Measurements from ENCODE around the gene CCDC141.

Gene CCDC141

DNA sequence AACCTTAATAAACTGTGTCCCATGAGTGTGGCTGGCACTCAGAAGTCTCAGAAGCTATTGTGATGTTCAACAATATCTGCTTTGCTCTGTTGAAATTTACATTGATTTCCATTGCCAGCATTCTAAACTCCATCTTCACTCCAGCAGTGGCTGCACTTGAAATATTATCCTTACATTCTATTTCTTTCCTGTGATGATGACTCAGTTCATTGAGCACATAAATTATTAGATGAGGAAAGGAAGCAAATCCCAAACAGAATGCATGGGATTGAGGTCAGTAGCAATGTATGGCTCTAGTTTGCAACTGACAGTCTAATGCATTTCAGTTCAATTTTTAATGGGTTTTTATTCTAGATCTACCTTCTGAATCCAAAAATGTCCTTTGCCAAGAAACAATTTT is 150.3 kb downstream of the CCDC141 start:
- no peak for DNase-seq
- TF ChIP-seq GATA1 (IDR thresholded peaks at IDR 0.05; ENCODE audit: low read depth, low read length) (no peak), POLR2A (IDR thresholded peaks at IDR 0.05; ENCODE audit: low read length) (no peak)

DNA sequence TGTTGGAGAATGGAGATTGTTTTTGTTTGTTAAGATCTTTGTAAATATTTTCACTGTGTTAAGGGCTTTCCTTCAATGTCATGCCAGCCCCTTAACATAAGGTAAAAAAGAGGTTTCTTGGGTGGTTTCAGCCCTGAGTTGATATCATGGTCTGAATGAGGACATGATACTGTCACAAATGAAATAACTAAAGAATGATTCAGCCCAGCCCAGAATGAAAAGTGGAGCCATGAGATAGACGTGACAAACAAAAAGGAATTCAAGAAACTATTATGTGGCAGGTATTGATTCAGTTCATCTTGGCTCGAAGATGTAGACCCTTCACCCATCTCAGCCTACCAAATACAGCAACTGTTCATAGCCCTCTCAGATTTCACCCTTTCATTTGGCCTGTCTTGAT is 154.1 kb downstream of the CCDC141 start:
- TF ChIP-seq GATA1 (IDR thresholded peaks at IDR 0.05; ENCODE audit: low read depth, low read length) (no peak), POLR2A (IDR thresholded peaks at IDR 0.05; ENCODE audit: low read length) (no peak)
- no peak for DNase-seq

DNA sequence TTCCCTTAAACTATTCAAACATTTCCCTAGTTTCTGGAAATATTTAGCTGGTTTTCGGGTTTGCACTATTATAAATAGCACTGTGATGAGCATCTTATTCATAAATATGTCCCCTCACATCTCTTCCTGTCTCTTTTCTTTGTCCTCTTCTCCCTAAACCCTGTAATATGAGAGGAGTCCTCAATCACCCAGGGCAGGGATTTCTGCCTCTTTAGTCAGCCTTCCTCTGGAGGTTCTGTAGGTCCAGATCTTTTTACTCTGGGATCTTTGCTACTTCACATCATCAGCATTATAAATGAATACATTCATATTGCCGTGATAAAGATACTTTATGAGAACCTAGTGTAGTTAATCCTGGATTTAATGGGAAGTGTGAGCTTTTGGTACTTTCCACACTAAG is 154.8 kb downstream of the CCDC141 start:
- no peak for TF ChIP-seq POLR2A (IDR thresholded peaks at IDR 0.05; ENCODE audit: low read length)
- TF ChIP-seq GATA1 (IDR thresholded peaks at IDR 0.05; ENCODE audit: low read depth, low read length): no peak

DNA sequence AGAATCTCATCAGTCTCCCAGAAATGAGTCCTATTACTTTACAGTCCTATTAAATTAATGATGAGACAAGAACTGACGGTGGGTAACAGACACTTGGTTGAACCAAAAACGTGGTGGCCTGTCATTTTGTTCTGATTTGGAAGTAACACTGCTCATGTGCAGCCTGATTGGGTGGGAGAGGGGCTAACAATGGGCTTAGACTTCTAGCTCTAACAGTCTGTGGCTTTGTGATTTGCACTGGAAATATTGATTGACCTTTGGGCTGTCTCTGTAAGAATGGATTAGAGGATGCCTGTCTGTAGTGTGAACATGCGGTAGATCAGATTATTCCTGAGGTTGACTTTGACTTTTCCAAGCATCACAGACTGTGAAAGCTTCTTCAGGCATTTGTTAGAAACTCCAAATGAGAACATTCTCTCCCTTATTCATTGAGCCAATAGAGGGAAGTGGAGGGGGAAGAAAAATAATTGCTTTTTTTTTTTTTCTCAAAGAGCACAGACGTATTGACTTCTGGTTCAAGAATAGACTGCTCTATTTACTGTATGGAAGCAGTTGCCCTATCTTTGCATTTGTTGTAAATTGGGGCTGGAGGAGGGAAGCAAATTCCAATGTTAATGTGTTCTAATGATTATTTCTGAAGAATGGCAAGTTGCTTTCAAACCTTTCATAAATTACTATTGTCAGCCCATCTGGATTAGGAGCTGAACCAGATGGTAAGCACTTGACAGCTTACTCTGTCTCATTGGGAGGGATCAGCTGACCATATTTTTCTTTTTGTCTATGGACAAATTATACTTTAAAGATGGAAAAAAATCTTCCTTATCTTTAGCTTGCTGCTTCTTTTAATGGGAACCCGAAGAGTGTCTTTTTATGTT is 156.9 kb downstream of the CCDC141 start:
- DNase-seq: no peak
- TF ChIP-seq POLR2A (IDR thresholded peaks at IDR 0.05; ENCODE audit: low read length) (no peak), GATA1 (IDR thresholded peaks at IDR 0.05; ENCODE audit: low read depth, low read length) (no peak)

More for the DNA sequence above, 154.8 kb downstream of the CCDC141 start:
- no peak for DNase-seq

DNA sequence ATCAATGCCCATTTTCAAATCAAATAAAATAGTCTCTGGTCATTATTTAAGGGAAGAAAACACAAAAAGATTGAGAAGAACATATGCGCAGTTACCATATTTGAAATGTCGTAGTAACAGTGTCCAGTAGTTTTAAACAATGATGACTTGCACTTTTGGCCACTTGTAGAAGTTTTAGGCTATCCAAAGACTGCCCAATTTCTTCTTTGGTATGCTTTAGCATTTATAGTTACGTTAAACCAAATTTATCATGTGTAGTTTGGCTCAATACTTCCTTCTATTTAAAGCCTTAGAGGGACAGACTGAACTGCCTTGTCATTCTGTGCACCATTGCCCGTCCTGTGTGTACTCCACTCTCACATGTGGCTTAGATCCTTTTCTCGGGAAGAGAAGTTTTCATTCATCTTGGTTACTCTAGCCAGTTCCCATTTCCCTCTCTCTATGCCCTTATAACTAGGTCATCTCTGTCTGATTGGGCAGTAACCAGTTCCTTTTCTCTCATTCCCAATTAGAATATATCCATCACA is 157.9 kb downstream of the CCDC141 start:
- no peak for DNase-seq
- no peak for TF ChIP-seq GATA1 (IDR thresholded peaks at IDR 0.05; ENCODE audit: low read depth, low read length)
- TF ChIP-seq POLR2A (IDR thresholded peaks at IDR 0.05; ENCODE audit: low read length): no peak

DNA sequence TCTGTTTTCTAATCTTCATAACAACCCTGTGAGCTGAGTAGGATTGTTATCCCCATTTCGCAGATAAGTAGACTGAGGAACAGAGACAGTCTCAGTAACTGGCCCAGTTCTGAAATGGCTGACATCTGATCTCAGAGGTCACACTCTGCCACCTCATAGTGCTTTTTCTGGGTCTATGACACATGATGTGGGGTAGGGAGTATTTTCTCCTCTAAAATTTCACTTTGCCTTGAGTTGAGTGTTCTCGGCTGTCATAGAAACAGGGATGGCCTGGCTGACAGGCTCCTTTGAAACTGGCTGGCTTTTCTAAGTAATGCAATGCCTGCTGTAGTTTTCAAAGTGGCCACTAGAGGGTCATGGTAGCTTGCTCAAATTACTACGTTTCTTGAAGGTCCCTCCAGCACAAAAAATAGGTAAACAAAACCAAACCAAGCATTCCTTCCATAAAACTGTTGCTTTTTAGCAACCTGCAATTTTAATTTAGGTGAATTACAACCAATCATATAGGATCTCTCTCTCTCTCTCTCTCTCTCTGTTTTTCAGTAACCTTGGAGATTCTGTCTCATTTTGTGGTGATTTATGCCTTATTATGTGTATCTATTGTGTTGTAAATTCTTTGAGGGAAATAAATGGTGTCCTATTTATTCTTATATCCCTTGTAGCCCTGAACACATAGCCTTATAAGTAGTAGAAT is 158.5 kb downstream of the CCDC141 start:
- TF ChIP-seq GATA1 (IDR thresholded peaks at IDR 0.05; ENCODE audit: low read depth, low read length) (no peak), POLR2A (IDR thresholded peaks at IDR 0.05; ENCODE audit: low read length) (no peak)
- DNase-seq: peak; percentile 48 to 68

DNA sequence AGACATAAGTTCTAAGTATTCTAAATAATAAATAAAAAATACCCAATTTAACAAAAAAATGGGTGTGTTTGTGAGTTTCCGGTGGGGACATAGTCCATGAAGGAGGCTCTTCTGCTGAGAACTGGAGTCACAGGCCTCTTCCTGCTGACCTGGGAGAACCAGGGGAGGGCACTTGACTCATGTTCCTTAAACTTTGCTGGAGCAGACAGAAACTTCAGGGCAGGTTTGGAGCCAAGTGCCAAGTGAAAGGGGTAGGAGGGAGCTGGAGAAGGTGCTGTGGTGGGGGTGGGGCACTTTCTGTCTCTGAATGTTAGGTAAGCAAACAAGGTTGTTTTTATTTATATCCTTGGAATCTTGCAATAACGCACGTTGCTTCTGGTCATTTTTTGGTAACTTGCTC is 163.9 kb downstream of the CCDC141 start:
- DNase-seq: no peak

DNA sequence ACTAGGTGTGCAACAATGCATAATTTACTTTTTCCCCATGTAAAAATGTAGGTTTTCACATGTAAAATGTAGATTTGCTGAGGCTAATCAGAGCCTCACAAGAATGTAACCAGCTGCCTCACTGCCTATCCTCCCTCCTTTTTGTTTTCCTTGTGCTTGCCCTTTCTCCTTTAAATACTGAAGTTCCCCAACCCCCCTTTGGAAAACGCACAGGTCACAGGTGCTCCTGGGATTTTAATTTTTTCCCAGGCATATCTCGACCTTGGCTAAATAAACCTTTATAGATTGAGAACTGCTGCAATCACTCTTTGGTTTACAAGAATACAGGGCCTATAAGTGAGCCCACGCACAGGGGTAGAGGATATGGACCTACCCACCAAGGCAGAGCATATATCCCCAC is 165.5 kb downstream of the CCDC141 start:
- TF ChIP-seq GATA1 (IDR thresholded peaks at IDR 0.05; ENCODE audit: low read depth, low read length): no peak
- TF ChIP-seq POLR2A (IDR thresholded peaks at IDR 0.05; ENCODE audit: low read length): no peak
- DNase-seq: no peak

More for the DNA sequence above, 163.9 kb downstream of the CCDC141 start:
- TF ChIP-seq POLR2A (IDR thresholded peaks at IDR 0.05; ENCODE audit: low read length) (no peak), GATA1 (IDR thresholded peaks at IDR 0.05; ENCODE audit: low read depth, low read length) (no peak)

DNA sequence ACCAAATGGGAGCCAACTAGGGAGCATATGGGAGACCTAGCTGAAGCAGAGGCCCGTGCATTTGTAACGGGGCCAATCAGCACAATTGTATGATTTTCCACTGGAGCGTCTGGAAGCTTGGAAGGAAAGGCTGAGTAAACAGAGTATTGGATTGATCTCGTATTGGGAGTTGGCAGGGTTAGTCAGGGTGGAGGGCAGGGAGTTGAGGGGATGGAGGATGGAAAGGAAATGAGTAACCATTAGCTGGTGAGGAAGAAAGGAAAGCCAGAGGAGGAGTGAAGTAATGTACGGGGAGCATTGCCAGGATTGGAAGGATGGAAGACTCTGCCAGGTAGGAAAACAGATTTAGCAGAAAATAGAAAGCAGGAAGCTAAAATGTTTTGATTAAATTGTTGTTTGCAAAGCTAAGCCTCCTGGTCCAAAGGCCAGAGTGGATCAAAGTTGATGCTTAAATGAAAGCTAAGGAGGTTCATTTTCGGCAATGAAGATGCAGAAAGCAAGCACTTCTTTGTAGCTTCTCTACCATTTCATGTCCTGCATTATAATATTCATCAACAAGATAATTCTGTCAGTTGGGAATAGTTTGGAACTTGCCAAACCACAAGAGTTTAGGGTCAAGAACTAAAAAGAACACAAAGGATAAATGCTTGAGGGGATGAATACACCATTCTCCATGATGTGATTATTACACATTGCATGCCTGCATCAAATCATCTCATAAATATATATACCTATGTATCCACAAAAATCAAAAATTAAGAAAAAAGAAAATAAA is 167.1 kb downstream of the CCDC141 start:
- TF ChIP-seq POLR2A (IDR thresholded peaks at IDR 0.05; ENCODE audit: low read length) (no peak), GATA1 (IDR thresholded peaks at IDR 0.05; ENCODE audit: low read depth, low read length) (no peak)
- DNase-seq: no peak

DNA sequence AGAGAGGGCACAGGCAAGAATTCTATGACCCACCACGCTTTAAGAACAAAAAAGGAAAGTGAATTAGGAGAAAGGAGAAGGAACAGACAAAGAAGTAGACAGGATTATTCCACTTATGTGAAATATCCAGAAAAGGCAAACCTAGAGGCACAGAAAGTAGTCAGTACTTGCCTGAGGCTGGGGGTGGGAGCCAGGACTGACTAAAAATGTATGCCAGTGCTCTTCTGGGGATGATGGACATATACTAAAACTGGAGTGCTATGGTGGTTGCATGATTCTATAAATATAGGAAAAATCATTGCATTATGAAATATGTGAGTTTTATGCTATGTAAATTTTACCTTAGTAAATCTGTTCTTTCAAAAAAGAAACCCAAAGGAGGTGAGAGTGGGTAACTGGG is 168.9 kb downstream of the CCDC141 start:
- TF ChIP-seq GATA1 (IDR thresholded peaks at IDR 0.05; ENCODE audit: low read depth, low read length): no peak
- no peak for TF ChIP-seq POLR2A (IDR thresholded peaks at IDR 0.05; ENCODE audit: low read length)
- DNase-seq: no peak

DNA sequence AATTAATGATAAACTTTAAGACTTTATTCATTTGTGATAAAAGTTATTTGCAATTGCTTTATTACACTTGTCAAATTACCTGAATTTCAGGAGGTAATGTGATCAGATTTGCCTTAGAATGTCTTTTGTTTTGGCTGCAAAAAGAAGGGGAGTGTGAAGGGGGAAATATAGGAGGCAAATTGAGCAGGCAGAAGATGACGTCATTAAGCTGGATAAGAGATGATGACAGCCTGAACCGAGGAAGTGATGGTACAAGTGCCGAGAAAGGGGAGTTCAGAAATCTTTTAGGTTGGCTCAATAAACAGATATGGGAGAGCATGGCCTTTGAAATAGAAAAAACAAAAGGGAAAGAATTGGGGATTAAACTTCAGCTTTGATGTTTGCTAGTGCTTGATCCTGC is 169.7 kb downstream of the CCDC141 start:
- TF ChIP-seq GATA1 (IDR thresholded peaks at IDR 0.05; ENCODE audit: low read depth, low read length) (no peak), POLR2A (IDR thresholded peaks at IDR 0.05; ENCODE audit: low read length) (no peak)
- no peak for DNase-seq

DNA sequence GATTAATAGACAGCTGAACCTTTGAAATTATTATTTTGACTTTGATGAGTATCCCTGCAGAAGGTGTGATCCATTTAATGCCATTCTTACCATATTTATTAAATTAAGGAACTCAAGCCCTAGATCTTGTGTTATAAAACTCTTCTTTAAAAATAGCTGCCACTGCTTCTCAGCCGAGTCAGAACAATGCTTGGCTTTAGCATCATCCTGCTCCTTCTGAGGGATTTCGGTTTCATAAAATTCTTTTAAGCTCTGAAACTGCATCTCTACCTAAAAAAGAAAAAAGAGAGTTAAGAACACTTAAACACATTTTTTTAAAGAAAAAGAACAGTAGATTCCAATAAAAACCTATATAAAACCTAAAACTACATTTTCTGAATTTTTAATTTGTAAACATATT is 172.1 kb downstream of the CCDC141 start:
- DNase-seq: no peak
- no peak for TF ChIP-seq POLR2A (IDR thresholded peaks at IDR 0.05; ENCODE audit: low read length)
- TF ChIP-seq GATA1 (IDR thresholded peaks at IDR 0.05; ENCODE audit: low read depth, low read length): no peak

DNA sequence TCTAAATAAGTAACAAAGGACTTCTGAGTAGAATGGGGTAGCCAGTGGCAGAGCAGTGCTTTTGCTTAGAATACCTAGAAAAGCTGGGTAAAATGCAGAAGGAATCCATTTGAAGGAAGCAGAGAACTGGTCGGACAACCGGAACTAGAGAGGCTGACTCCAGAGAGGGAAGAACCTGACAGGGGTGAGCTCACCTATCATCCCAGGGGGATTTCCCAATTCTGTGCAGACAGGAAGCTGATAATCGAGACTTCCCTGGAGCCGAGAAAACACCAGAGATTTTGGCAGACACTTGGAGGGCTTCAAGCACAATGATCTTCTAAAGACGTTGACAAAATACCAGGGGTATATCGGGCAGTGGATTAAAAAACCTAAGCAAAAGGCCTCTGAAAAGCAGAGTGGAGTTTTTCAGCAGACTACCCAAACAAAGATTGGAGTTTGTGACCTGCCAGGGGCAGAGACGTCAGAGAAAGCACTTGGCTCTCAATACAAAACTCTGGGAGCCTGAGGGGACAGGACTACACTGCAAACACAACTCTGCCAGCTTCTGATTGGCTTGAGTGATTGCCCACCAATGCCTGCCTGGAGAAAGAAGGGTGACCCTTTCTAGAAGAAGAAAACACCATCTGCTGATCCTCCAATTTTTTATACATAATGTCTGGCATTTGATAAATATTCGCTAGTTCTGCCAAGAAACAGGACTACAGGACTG is 175.3 kb downstream of the CCDC141 start:
- no peak for DNase-seq
- TF ChIP-seq POLR2A (IDR thresholded peaks at IDR 0.05; ENCODE audit: low read length) (no peak), GATA1 (IDR thresholded peaks at IDR 0.05; ENCODE audit: low read depth, low read length) (no peak)

All from erythroblast (primary cell).